Trophoblast cell (in vitro differentiated cells and primary cell): Measurements from ENCODE around the gene SLCO4C1.

Source experiments
- DNase-seq, 2 donors: peaks; one replicate each; pipeline ENCODE4 v3.0.0-alpha.2; 2016
- H2AFZ ChIP-seq: 2 replicates; pipeline ENCODE4 v1.6.1; 2013; ENCODE audit warnings: low read length, moderate library complexity, mild to moderate bottlenecking; ENCODE audit not compliant: insufficient read depth, poor library complexity
- H2AK5ac ChIP-seq: 2 replicates; pipeline ENCODE4 v1.6.1; 2013; ENCODE audit warnings: mild to moderate bottlenecking, low read length
- H2BK120ac ChIP-seq: 2 replicates; pipeline ENCODE4 v1.6.1; 2013; ENCODE audit warnings: low read length, mild to moderate bottlenecking, moderate library complexity; ENCODE audit not compliant: insufficient read depth, poor library complexity
- H2BK12ac ChIP-seq: 2 replicates; pipeline ENCODE4 v1.6.1; 2013; ENCODE audit warnings: mild to moderate bottlenecking, low read length, moderate library complexity
- H2BK5ac ChIP-seq: 2 replicates; pipeline ENCODE4 v1.6.1; 2013; ENCODE audit warnings: low read length, low read depth, moderate library complexity, mild to moderate bottlenecking; ENCODE audit not compliant: poor library complexity
- H3K14ac ChIP-seq: 2 replicates; pipeline ENCODE4 v1.6.1; 2013; ENCODE audit warnings: mild to moderate bottlenecking, low read length
- H3K18ac ChIP-seq: 2 replicates; pipeline ENCODE4 v1.6.1; 2013; ENCODE audit warnings: mild to moderate bottlenecking, low read length
- H3K23ac ChIP-seq: 2 replicates; pipeline ENCODE4 v1.6.1; 2013; ENCODE audit warnings: low read length
- H3K27ac ChIP-seq: 2 replicates; pipeline ENCODE4 v1.5.1; 2013; ENCODE audit warnings: low read depth, mild to moderate bottlenecking, inconsistent platforms, low read length, moderate library complexity
- H3K27me3 ChIP-seq: 2 replicates; pipeline ENCODE4 v1.6.1; 2013; ENCODE audit warnings: inconsistent platforms, mild to moderate bottlenecking, low read length, moderate library complexity; ENCODE audit not compliant: insufficient read depth
- H3K36me3 ChIP-seq, 2 experiments: 1 replicate in 1 of 2; 2 replicates in 1 of 2; pipeline ENCODE4 v1.6.1; 2013; ENCODE audit warnings: low read length in 2 of 2, mild to moderate bottlenecking in 2 of 2, moderate library complexity in 1 of 2; ENCODE audit not compliant: insufficient read depth in 2 of 2, control insufficient read depth in 1 of 2
- H3K4ac ChIP-seq: 2 replicates; pipeline ENCODE4 v1.6.1; 2013; ENCODE audit warnings: low read depth, mild to moderate bottlenecking, low read length, moderate library complexity
- H3K4me1 ChIP-seq, 2 experiments: 1 replicate in 1 of 2; 2 replicates in 1 of 2; pipeline ENCODE4 v1.6.1; 2013; ENCODE audit warnings: low read length in 2 of 2, mild to moderate bottlenecking in 2 of 2, moderate library complexity in 1 of 2; ENCODE audit not compliant: insufficient read depth in 2 of 2, control insufficient read depth in 1 of 2
- H3K4me2 ChIP-seq: 2 replicates; pipeline ENCODE4 v1.6.1; 2013; ENCODE audit warnings: inconsistent platforms, mild to moderate bottlenecking, low read length, moderate library complexity
- H3K4me3 ChIP-seq: 2 replicates; pipeline ENCODE4 v1.5.1; 2013; ENCODE audit warnings: mild to moderate bottlenecking, low read depth, low read length, inconsistent platforms
- H3K79me1 ChIP-seq: one replicate; pipeline ENCODE4 v1.6.1; 2013; ENCODE audit warnings: low read length
- H3K79me2 ChIP-seq: 2 replicates; pipeline ENCODE4 v1.6.1; 2013; ENCODE audit warnings: low read length, mild to moderate bottlenecking; ENCODE audit not compliant: control insufficient read depth, insufficient read depth, poor library complexity
- H3K9ac ChIP-seq: 2 replicates; pipeline ENCODE4 v1.6.1; 2013; ENCODE audit warnings: mild to moderate bottlenecking, low read length
- H3K9me3 ChIP-seq: 2 replicates; pipeline ENCODE4 v1.6.1; 2013; ENCODE audit warnings: low read depth, mild to moderate bottlenecking, control low read depth, inconsistent platforms, low read length; ENCODE audit not compliant: insufficient read depth
- H4K12ac ChIP-seq: 2 replicates; pipeline ENCODE4 v1.6.1; 2013; ENCODE audit warnings: low read depth, mild to moderate bottlenecking, low read length, moderate library complexity
- H4K8ac ChIP-seq: 2 replicates; pipeline ENCODE4 v1.6.1; 2013; ENCODE audit warnings: low read depth, mild to moderate bottlenecking, low read length, moderate library complexity
- H4K91ac ChIP-seq: one replicate; pipeline ENCODE4 v1.6.1; 2013; ENCODE audit warnings: low read depth, mild to moderate bottlenecking, low read length, moderate library complexity
- WGBS: extraction: QIAGEN DNeasy Blood & Tissue Kit; methylation state at CpG from one replicate; pipeline ENCODE4 v1.1.7; 2013; ENCODE audit warnings: missing lambda C conversion rate; ENCODE audit not compliant: insufficient read length, insufficient coverage; ENCODE audit errors: extremely low coverage; 5-methylcytosine and 5-hydroxymethylcytosine counted together

The SLCO4C1 gene

DNA sequence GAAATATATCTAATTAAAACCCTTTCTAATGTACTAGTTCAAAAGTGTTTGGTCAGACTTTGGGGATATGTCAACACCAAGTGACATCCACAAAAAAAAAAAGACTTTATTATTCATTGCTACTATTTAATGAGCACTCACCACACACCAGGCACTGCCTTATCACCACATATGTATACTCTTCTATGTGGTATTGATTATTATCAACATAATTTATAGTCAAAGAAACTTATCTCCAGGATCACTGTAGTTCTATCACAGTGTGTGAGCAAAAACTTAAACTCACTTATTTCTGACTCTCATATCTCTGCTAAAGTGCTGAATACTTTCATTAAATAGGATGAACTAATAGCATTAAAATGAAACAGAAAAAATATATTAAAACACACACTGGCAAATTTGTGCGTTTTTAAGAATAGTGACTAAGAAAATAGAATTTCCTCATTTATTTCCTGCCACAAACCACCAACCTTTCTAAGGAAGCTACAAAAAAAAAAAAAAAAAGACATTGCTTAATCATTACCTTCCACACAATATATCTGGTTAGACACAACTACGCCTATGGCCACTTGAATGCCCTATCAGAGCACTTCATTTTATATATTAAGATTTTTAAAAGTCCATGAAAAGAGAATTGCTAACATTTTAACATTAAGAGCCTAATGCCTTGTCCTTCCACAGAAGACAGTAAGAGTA lies 12.8 kb downstream of the SLCO4C1 start:
- no peaks in the 10 kb centered on the region for H3K27me3 ChIP-seq
- H3K4me1 ChIP-seq, result no peaks in the 10 kb centered on the region
- H3K4ac ChIP-seq, result no peak overlapping the region
- no peak overlapping the region for H4K91ac ChIP-seq
- H3K14ac ChIP-seq, result no peak overlapping the region
- no peak overlapping the region for H4K8ac ChIP-seq
- H3K27ac ChIP-seq, result no peak overlapping the region
- H3K23ac ChIP-seq, result no peak overlapping the region
- no peak overlapping the region for H3K4me3 ChIP-seq
- no peak overlapping the region for H2AK5ac ChIP-seq
- no CpG with 5 or more reads among the region's 2 CpGs for WGBS
- no peak overlapping the region for H2BK120ac ChIP-seq
- DNase-seq, result no peak
- no peaks in the 10 kb centered on the region for H3K9me3 ChIP-seq
- no peaks in the 10 kb centered on the region for H3K79me2 ChIP-seq
- no peaks in the 10 kb centered on the region for H3K36me3 ChIP-seq
- no peaks in the 10 kb centered on the region for H3K79me1 ChIP-seq
- no peak overlapping the region for H2BK12ac ChIP-seq
- H3K18ac ChIP-seq, result no peak overlapping the region
- H3K4me2 ChIP-seq, result no peak overlapping the region
- H4K12ac ChIP-seq, result no peak overlapping the region
- H2AFZ ChIP-seq, result no peak overlapping the region
- no peak overlapping the region for H2BK5ac ChIP-seq
- no peak overlapping the region for H3K9ac ChIP-seq

DNA sequence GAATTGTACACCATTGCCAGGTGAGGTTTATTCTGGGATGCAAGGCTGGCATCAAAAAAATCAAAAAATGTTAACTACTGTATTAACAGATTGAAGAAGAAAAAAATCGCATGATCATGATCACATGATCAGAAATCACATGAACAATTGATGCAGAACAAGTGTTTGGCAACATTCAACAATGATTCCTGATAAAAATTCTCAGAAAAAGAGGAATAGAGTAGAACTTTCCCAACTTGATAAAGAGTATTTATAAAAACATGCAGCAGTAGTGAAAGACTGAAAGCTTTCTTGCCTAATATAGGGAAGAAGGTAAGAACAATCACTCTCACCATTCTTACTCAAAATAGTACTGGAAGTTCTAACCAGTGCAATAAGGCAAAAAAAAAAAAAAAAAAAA lies 16.4 kb downstream of the SLCO4C1 start:
- H3K27me3 ChIP-seq, result no peaks in the 10 kb centered on the region
- no peaks in the 10 kb centered on the region for H3K79me2 ChIP-seq
- H2BK12ac ChIP-seq, result no peak overlapping the region
- no peak overlapping the region for H2AK5ac ChIP-seq
- no peak overlapping the region for H4K12ac ChIP-seq
- no peak overlapping the region for H4K8ac ChIP-seq
- H3K27ac ChIP-seq, result no peak overlapping the region
- no peak overlapping the region for H3K14ac ChIP-seq
- no peak overlapping the region for H3K23ac ChIP-seq
- H2BK120ac ChIP-seq, result no peak overlapping the region
- no peak overlapping the region for H2BK5ac ChIP-seq
- WGBS, result no CpG with 5 or more reads among the region's 1 CpG
- no peak overlapping the region for H3K4ac ChIP-seq
- H3K4me3 ChIP-seq, result no peak overlapping the region
- no peak overlapping the region for H2AFZ ChIP-seq
- H3K36me3 ChIP-seq, result no peaks in the 10 kb centered on the region
- H4K91ac ChIP-seq, result no peak overlapping the region
- H3K18ac ChIP-seq, result no peak overlapping the region
- no peaks in the 10 kb centered on the region for H3K9me3 ChIP-seq
- no peak for DNase-seq
- no peak overlapping the region for H3K4me2 ChIP-seq
- H3K4me1 ChIP-seq, result no peaks in the 10 kb centered on the region
- no peaks in the 10 kb centered on the region for H3K79me1 ChIP-seq
- H3K9ac ChIP-seq, result no peak overlapping the region

DNA sequence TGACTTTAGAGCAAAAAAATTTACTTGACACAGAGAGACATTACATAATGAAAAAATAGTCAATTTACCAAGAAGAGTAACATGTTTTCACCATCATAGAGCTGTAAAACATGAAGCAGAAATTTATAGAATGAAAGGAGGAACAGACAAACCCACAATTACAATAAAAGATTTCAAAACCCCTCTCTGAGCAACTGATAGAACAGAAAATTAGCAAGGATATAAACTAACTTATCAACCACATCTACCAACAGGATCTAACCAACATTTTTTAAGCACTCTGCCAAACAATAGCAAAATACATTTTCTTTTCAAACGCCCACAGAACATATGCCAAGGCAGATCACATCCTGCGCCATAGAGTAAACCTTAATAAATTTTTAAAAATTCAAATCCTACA lies 17.9 kb downstream of the SLCO4C1 start:
- Histone ChIP-seq H3K79me2 (no peaks in the 10 kb centered on the region), H4K91ac (no peak overlapping the region), H2BK12ac (no peak overlapping the region), H2AK5ac (no peak overlapping the region), H3K79me1 (no peaks in the 10 kb centered on the region), H3K4me2 (no peak overlapping the region), H3K23ac (no peak overlapping the region), H3K4me1 (no peaks in the 10 kb centered on the region), H3K9me3 (no peaks in the 10 kb centered on the region), H3K27ac (no peak overlapping the region), H2BK120ac (no peak overlapping the region), H3K36me3 (no peaks in the 10 kb centered on the region), H4K12ac (no peak overlapping the region), H3K9ac (no peak overlapping the region), H3K18ac (no peak overlapping the region), H3K14ac (no peak overlapping the region), H3K27me3 (no peaks in the 10 kb centered on the region), H4K8ac (no peak overlapping the region), H2AFZ (no peak overlapping the region), H2BK5ac (no peak overlapping the region), H3K4ac (no peak overlapping the region), H3K4me3 (no peak overlapping the region)
- no peak for DNase-seq
- WGBS, result no CpG with 5 or more reads among the region's 2 CpGs

DNA sequence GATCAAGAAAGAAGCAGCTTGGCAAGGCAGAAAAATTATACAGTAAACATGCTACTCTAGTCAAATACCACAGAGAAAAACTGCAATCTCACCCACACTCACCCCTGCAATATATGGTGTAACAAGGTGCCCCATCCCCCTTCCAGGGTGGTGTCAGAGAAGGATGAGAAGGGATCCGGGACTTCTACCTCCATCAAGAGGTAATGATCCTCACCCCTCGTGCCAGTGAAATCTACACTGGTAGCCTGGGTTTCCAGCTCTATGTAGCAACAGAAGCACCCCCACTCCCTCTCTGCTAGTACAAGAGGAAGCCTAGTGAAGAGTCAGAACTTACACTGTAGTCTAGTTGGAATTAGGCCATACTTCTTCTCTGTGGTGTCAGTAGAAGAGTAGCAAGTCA lies 18.9 kb downstream of the SLCO4C1 start:
- Histone ChIP-seq H2AK5ac (no peak overlapping the region), H3K14ac (no peak overlapping the region), H3K9me3 (no peaks in the 10 kb centered on the region), H2BK5ac (no peak overlapping the region), H4K8ac (no peak overlapping the region), H3K79me1 (no peaks in the 10 kb centered on the region), H3K9ac (no peak overlapping the region), H2BK12ac (no peak overlapping the region), H3K4ac (no peak overlapping the region), H3K4me3 (no peak overlapping the region), H3K23ac (no peak overlapping the region), H2AFZ (no peak overlapping the region), H3K27ac (no peak overlapping the region), H4K12ac (no peak overlapping the region), H4K91ac (no peak overlapping the region), H3K36me3 (no peaks in the 10 kb centered on the region), H3K27me3 (no peaks in the 10 kb centered on the region), H2BK120ac (no peak overlapping the region), H3K18ac (no peak overlapping the region), H3K4me2 (no peak overlapping the region), H3K4me1 (no peaks in the 10 kb centered on the region), H3K79me2 (no peaks in the 10 kb centered on the region)
- no CpG with 5 or more reads among the region's 2 CpGs for WGBS
- no peak for DNase-seq
